ENCODE measurements around the gene DDX3X. TPM values are rescaled to one million over a fixed set of nuclear protein-coding genes. Genes with fewer than 3 reads are reported as not detected.

Gene DDX3X
- total and polyA plus RNA-seq, 10 of the 15 experiments (the other 5 are each of a cell fraction or from before 2014, with no cell fraction given) = 52.0 to 283 (median 172) TPM

DNA sequence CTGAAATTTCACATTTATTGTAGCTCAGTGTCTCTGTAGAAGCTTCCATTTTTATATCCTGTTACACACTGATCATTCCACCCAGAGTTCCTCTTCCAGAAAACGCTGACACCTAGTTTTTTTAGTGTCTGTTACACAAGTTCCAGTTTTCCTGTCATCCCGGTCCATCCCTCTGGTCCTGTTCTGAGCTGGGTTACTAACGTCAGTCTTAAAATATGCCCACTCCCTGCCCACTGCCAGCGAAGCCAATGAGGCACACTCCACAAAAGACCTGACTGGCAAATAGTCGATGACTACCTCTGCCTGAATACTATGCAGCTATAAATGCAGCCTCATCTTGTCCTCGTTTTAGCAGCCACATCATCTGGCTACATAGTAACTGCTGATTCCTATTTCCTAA, 30.9 kb upstream of the DDX3X start (continued):
- TF ChIP-seq NFYB (IDR thresholded peaks at IDR 0.05; ENCODE audit: insufficient read depth, low read depth, low read length) (no peak), ZNF274 (IDR thresholded peaks at IDR 0.05; ENCODE audit: insufficient read depth, insufficient read length) (no peak), MYB (IDR thresholded peaks at IDR 0.05; ENCODE audit: borderline replicate concordance, low read depth, low read length) (no peak), ZNF384 (IDR thresholded peaks at IDR 0.05; ENCODE audit: borderline replicate concordance, low read depth, low read length) (no peak), NBN (IDR thresholded peaks at IDR 0.05) (no peak), MXI1 (IDR thresholded peaks at IDR 0.05; ENCODE audit: low read depth, low read length) (no peak), IKZF1 (conservative IDR thresholded peaks at IDR 0.05) (no peak)
- TF ChIP-seq, protein P1, sequence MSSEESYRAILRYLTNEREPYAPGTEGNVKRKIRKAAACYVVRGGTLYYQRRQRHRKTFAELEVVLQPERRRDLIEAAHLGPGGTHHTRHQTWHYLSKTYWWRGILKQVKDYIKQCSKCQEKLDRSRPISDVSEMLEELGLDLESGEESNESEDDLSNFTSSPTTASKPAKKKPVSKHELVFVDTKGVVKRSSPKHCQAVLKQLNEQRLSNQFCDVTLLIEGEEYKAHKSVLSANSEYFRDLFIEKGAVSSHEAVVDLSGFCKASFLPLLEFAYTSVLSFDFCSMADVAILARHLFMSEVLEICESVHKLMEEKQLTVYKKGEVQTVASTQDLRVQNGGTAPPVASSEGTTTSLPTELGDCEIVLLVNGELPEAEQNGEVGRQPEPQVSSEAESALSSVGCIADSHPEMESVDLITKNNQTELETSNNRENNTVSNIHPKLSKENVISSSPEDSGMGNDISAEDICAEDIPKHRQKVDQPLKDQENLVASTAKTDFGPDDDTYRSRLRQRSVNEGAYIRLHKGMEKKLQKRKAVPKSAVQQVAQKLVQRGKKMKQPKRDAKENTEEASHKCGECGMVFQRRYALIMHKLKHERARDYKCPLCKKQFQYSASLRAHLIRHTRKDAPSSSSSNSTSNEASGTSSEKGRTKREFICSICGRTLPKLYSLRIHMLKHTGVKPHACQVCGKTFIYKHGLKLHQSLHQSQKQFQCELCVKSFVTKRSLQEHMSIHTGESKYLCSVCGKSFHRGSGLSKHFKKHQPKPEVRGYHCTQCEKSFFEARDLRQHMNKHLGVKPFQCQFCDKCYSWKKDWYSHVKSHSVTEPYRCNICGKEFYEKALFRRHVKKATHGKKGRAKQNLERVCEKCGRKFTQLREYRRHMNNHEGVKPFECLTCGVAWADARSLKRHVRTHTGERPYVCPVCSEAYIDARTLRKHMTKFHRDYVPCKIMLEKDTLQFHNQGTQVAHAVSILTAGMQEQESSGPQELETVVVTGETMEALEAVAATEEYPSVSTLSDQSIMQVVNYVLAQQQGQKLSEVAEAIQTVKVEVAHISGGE (CRISPR knock-in tag; IDR thresholded peaks at IDR 0.05) = no peak
- TF ChIP-seq, protein P2, sequence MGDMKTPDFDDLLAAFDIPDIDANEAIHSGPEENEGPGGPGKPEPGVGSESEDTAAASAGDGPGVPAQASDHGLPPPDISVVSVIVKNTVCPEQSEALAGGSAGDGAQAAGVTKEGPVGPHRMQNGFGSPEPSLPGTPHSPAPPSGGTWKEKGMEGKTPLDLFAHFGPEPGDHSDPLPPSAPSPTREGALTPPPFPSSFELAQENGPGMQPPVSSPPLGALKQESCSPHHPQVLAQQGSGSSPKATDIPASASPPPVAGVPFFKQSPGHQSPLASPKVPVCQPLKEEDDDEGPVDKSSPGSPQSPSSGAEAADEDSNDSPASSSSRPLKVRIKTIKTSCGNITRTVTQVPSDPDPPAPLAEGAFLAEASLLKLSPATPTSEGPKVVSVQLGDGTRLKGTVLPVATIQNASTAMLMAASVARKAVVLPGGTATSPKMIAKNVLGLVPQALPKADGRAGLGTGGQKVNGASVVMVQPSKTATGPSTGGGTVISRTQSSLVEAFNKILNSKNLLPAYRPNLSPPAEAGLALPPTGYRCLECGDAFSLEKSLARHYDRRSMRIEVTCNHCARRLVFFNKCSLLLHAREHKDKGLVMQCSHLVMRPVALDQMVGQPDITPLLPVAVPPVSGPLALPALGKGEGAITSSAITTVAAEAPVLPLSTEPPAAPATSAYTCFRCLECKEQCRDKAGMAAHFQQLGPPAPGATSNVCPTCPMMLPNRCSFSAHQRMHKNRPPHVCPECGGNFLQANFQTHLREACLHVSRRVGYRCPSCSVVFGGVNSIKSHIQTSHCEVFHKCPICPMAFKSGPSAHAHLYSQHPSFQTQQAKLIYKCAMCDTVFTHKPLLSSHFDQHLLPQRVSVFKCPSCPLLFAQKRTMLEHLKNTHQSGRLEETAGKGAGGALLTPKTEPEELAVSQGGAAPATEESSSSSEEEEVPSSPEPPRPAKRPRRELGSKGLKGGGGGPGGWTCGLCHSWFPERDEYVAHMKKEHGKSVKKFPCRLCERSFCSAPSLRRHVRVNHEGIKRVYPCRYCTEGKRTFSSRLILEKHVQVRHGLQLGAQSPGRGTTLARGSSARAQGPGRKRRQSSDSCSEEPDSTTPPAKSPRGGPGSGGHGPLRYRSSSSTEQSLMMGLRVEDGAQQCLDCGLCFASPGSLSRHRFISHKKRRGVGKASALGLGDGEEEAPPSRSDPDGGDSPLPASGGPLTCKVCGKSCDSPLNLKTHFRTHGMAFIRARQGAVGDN (IDR thresholded peaks at IDR 0.05) = no peak

Data from GM12878 (cell line).